ENCODE results near the gene ZSCAN5A.

Gene ZSCAN5A

DNA sequence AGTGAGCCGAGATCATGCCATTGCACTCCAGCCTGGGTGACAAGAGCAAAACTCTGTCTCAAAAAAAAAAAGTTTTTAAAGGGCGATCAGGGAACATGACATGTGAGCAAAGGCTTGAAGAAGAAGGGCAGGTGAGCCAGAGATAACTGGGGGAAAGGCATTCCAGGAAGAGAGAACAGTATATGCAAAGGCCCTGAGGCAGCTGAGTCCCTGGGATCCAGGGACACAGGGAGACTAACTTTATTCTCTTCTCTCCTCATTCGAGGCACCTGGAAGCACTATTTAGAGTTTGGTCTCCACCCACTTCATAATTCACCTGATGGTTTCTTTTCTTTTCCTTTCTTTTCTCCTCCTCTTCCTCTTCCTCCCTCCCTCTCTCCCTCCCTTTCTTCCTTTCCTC is 17.6 kb downstream of the ZSCAN5A start:
- TF ChIP-seq, protein P1, sequence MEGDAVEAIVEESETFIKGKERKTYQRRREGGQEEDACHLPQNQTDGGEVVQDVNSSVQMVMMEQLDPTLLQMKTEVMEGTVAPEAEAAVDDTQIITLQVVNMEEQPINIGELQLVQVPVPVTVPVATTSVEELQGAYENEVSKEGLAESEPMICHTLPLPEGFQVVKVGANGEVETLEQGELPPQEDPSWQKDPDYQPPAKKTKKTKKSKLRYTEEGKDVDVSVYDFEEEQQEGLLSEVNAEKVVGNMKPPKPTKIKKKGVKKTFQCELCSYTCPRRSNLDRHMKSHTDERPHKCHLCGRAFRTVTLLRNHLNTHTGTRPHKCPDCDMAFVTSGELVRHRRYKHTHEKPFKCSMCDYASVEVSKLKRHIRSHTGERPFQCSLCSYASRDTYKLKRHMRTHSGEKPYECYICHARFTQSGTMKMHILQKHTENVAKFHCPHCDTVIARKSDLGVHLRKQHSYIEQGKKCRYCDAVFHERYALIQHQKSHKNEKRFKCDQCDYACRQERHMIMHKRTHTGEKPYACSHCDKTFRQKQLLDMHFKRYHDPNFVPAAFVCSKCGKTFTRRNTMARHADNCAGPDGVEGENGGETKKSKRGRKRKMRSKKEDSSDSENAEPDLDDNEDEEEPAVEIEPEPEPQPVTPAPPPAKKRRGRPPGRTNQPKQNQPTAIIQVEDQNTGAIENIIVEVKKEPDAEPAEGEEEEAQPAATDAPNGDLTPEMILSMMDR (IDR thresholded peaks at IDR 0.05; ENCODE audit: low read depth, low read length, missing control alignments), result no peak
- H3K4me3 ChIP-seq (ENCODE audit: low read depth, low read length), result no peak overlapping the region
- in situ Hi-C loops (cut with HindIII; ENCODE audit: low sequenced_read_pairs), result no loop called here
- DNase-seq (ENCODE audit: low read depth), result no peak

GRCh38 chr19:56295531-56296455 is 18.8 kb downstream of the ZSCAN5A start:
- DNase-seq (ENCODE audit: low read depth), result no peak
- in situ Hi-C loops (cut with HindIII; ENCODE audit: low sequenced_read_pairs), result no loop called here

DNA sequence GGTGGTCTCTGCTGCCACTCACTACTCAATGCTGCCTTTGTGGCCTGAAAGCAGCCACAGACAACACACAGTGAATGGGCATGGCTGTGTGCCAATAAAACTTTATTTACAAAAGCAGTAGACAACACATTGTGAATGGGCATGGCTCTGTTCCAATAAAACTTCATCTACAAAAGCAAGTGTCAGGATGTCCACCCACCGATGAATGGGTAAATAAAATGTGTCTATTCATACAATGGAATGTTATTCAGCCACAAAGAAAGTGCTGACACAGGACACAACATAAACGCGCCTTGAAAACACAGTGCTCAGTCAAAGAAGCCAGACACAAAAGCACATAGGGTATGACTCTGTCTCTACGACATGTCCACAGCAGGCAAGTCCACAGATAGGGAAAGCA is 20.1 kb downstream of the ZSCAN5A start:
- in situ Hi-C loops (cut with HindIII; ENCODE audit: low sequenced_read_pairs), result no loop called here
- H3K4me3 ChIP-seq (ENCODE audit: low read depth, low read length), result no peak overlapping the region
- TF ChIP-seq, protein P1 (IDR thresholded peaks at IDR 0.05; ENCODE audit: low read depth, low read length, missing control alignments), result no peak
- DNase-seq (ENCODE audit: low read depth), result no peak

More at GRCh38 chr19:56295531-56296455, 18.8 kb downstream of the ZSCAN5A start:
- H3K4me3 ChIP-seq (ENCODE audit: low read depth, low read length), result no peak overlapping the region
- TF ChIP-seq, protein P1 (IDR thresholded peaks at IDR 0.05; ENCODE audit: low read depth, low read length, missing control alignments), result no peak

DNA sequence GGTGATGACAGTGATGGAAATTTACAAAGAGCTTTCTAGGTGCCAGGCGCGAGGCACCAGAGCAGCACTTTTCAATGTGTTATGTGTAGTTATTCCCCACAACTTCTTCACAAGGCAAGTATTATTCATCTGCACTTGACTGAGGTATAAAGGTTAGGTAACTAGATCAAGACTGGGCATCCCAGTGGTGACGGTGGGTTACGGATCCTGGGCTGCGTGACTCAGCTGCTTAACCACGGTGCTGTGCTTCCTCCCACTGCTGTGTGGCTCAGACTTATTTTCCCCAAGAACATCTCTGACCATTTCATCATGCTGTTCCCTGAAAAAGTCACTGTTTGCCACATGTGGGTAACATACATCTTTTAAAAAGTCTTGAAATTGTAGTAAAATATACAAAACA is 22.8 kb downstream of the ZSCAN5A start:
- in situ Hi-C loops (cut with HindIII; ENCODE audit: low sequenced_read_pairs), result no loop called here
- no peak overlapping the region for H3K4me3 ChIP-seq (ENCODE audit: low read depth, low read length)
- TF ChIP-seq, protein P1 (IDR thresholded peaks at IDR 0.05; ENCODE audit: low read depth, low read length, missing control alignments), result no peak
- DNase-seq (ENCODE audit: low read depth), result no peak

DNA sequence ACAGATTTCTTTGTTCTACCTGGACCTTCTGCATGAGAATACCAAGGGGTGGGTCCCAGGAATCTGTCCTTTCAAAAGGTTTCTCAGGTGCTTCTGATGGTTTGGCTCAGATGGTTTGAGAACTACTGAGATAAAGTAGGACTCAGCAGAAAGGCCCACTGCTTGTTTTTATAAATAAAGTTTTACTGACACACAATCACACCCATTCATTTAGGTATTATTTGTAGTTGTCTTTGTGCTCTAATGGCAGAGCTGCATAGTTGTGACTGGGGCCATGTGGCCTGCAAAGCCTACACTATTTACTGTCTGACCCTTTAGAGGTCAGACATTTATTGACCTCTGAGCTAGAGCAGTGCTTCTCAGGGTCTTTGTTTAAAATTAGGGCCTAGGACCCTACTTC is 24.5 kb downstream of the ZSCAN5A start:
- in situ Hi-C loops (cut with HindIII; ENCODE audit: low sequenced_read_pairs), result no loop called here
- TF ChIP-seq, protein P1 (IDR thresholded peaks at IDR 0.05; ENCODE audit: low read depth, low read length, missing control alignments), result no peak
- H3K4me3 ChIP-seq (ENCODE audit: low read depth, low read length), result no peak overlapping the region
- no peak for DNase-seq (ENCODE audit: low read depth)

- H3K4me3 ChIP-seq (ENCODE audit: low read depth, low read length), result no peak overlapping the region
- in situ Hi-C loops (cut with HindIII; ENCODE audit: low sequenced_read_pairs), result no loop called here
- no peak for DNase-seq (ENCODE audit: low read depth)
- TF ChIP-seq, protein P1 (IDR thresholded peaks at IDR 0.05; ENCODE audit: low read depth, low read length, missing control alignments), result no peak
Measured at GRCh38 chr19:56284746-56285145, 29.9 kb downstream of the ZSCAN5A start.

All from astrocyte of the cerebellum (primary cell).